Kidney (tissue), 14 donors: ENCODE data around the gene ARL15. TPM values are rescaled to one million over a fixed set of nuclear protein-coding genes. Genes with fewer than 3 reads are reported as not detected.

ENCODE experiments used
- DNase-seq, 5 donors: peaks; one replicate each; pipeline ENCODE4 v3.0.0-alpha.2; 2013 to 2020
- FAIRE-seq: peaks from 2 replicates; lab custom pipeline; 2012; peaks lifted over from hg19 to GRCh38; lab: Jason Lieb, UNC
- H3K27ac ChIP-seq, 2 donors: one replicate each; pipeline ENCODE4 v1.7.0; 2013; ENCODE audit warnings: low read depth in 2 of 2, low read length in 2 of 2, inconsistent platforms in 1 of 2
- H3K27me3 ChIP-seq: one replicate; pipeline ENCODE4 v1.7.1; 2013; ENCODE audit warnings: low read length, inconsistent platforms; ENCODE audit not compliant: control insufficient read depth, insufficient read depth
- H3K36me3 ChIP-seq, 3 donors: one replicate each; pipeline versions ENCODE4 v1.7.0 to v1.7.1; 2013; ENCODE audit warnings: low read length in 3 of 3, control low read depth in 1 of 3, inconsistent platforms in 1 of 3; ENCODE audit not compliant: insufficient read depth in 3 of 3, control insufficient read depth in 2 of 3
- H3K4me1 ChIP-seq, 3 donors: one replicate each; pipeline versions ENCODE4 v1.7.0 to v1.7.1; 2013; ENCODE audit warnings: low read length in 3 of 3, inconsistent platforms in 1 of 3, low read depth in 1 of 3; ENCODE audit not compliant: control insufficient read depth in 2 of 3, insufficient read depth in 2 of 3
- H3K4me3 ChIP-seq, 3 donors: one replicate each; pipeline versions ENCODE4 v1.7.0 to v1.8.1; 2013; ENCODE audit warnings: low read length in 3 of 3, control low read depth in 1 of 3, inconsistent platforms in 1 of 3
- H3K9ac ChIP-seq, 3 donors: one replicate each; pipeline versions ENCODE4 v1.7.0 to v1.7.1; 2013; ENCODE audit warnings: low read length in 3 of 3, control low read depth in 1 of 3, inconsistent platforms in 1 of 3
- H3K9me3 ChIP-seq, 3 donors: one replicate each; pipeline versions ENCODE4 v1.7.0 to v1.7.1; 2013; ENCODE audit warnings: low read length in 3 of 3, control low read depth in 1 of 3, inconsistent platforms in 1 of 3; ENCODE audit not compliant: control insufficient read depth in 2 of 3, insufficient read depth in 1 of 3
- CTCF ChIP-seq: IDR thresholded peaks from 3 replicates; pipeline ENCODE4 v1.5.1; 2012; ENCODE audit warnings: mild to moderate bottlenecking, moderate library complexity, borderline replicate concordance; ENCODE audit not compliant: insufficient read depth; ENCODE audit errors: extremely low read depth
- intact Hi-C: fragments of 100-400 bp; cut with DNase I; formaldehyde crosslinking; loops from one replicate; pipeline ENCODE4 v1.11.1; 2022
- polyA plus RNA-seq: library from polyadenylated mRNA; stranded (reverse); fragments of 350-450 nt; fragmentation: Illumina TruSeq; extraction: RNeasy Lipid Tissue Mini Kit (QIAGEN cat#74804); gene quantifications from one replicate; pipeline ENCODE4 v1.2.3, GENCODE V29; 2014; ENCODE audit warnings: low read depth, low replicate concordance; ENCODE audit not compliant: insufficient read depth
- total RNA-seq: library from RNA; stranded (reverse); fragmentation: NEBNext Ultra II Directional; extraction: Animal tissue kit (Norgen Biotek cat#: 25700); gene quantifications from one replicate; pipeline ENCODE4 v1.2.1, GENCODE V29; 2021
- donor health status: control.
- donor health status: control.
- donor health status: control.
- donor health status: control.
- donor health status: control.
- donor health status: DM: yes; HTN: yes; CAD: no.
- donor health status: Normal renal cell carcinoma (clear cell type).

The ARL15 gene
- total and polyA plus RNA-seq, 2 donors from 2014 or later, result 21.1 to 36.6 TPM

DNA sequence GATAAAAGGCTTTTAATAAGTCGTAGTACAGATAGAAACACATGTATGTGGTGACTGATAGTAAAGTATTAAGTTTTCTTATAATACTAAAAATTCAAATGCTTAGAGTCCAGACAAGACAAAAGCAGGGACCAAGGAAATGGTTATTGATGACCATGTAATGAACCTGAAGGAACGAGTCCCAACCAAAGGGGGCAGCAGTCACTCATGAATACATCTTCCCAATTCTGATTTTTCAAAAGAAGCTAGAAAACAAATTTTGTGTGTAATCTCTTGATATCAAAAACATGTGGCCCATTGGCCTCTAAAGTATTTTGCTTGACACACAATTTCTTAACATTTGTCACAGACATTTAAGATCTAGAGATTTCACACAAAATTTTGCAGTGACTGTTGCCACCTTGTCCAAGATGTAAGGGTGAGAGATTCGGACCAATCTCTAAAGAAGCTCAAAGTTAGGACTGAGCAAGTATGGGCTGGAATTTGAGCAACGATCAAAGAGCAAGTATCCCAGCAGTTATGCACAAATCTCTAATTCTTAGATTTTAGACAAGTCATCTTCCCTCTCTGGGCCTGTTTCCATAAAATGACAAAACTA is 66.8 kb downstream of the ARL15 start:
- TF ChIP-seq CTCF, result peak; percentile 53
- Histone ChIP-seq H3K27ac (no peak overlapping the region), H3K36me3 (no peaks in the 10 kb centered on the region), H3K4me1 (no peaks in the 10 kb centered on the region), H3K9ac (no peak overlapping the region), H3K9me3 (no peaks in the 10 kb centered on the region), H3K4me3 (no peak overlapping the region), H3K27me3 (no peaks in the 10 kb centered on the region)
- intact Hi-C loops, result no loop called here
- DNase-seq (peak in 2 of 5 donors; percentile 40 to 62), FAIRE-seq (no peak)

DNA sequence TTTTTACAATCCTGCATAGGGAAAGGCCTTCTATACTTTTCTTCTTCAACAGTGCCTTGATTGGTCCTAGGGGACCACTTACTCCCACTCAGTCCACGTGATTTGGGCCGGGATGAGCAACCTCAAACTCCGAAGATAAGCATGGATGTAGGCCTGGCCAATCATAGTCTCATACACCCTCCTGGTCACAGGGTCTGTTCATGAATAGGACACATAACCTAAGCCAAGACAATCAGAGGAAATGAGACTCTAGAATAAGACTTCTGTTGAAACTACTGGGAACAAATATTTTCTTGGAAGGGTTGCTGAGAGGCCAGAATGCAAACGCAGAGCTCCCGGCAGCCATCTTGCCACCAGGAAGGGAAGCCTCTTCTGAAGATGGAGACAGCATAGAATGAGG is 68.1 kb downstream of the ARL15 start:
- TF ChIP-seq CTCF, result no peak
- no peak overlapping the region for H3K27ac ChIP-seq
- no peaks in the 10 kb centered on the region for H3K36me3 ChIP-seq
- H3K4me3 ChIP-seq, result no peak overlapping the region
- no peaks in the 10 kb centered on the region for H3K9me3 ChIP-seq
- DNase-seq (no peak), FAIRE-seq (no peak)
- no peaks in the 10 kb centered on the region for H3K27me3 ChIP-seq
- no peaks in the 10 kb centered on the region for H3K4me1 ChIP-seq
- H3K9ac ChIP-seq, result no peak overlapping the region
- intact Hi-C loops, result no loop called here

GRCh38 chr5:54234304-54234933 is 76.0 kb downstream of the ARL15 start:
- Histone ChIP-seq H3K27me3 (no peaks in the 10 kb centered on the region), H3K36me3 (no peaks in the 10 kb centered on the region), H3K4me3 (no peak overlapping the region), H3K9me3 (no peaks in the 10 kb centered on the region), H3K9ac (no peak overlapping the region), H3K27ac (no peak overlapping the region), H3K4me1 (peaks cover 0 to 2% (median 0%) of the 10 kb centered on the region in 3 donors)
- peak; percentile 86 for FAIRE-seq
- intact Hi-C loops, result no loop called here
- DNase-seq, result peak in 2 of 5 donors; percentile 36 to 64
- TF ChIP-seq CTCF, result peak; percentile 32
